Osteocyte (in vitro differentiated cells): ENCODE data around the gene ITGB3. TPM values are rescaled to one million over a fixed set of nuclear protein-coding genes. Genes with fewer than 3 reads are reported as not detected.
"Not testable (repeated sequence)": the region's sequence is repeated elsewhere in the genome, so short reads cannot be mapped to it uniquely, and the experiment has no call there.

Experiments
- DNase-seq: peaks from one replicate; pipeline ENCODE4 v3.0.0; 2021; ENCODE audit warnings: mixed read lengths; ENCODE audit not compliant: unreplicated experiment; ENCODE audit errors: extremely low spot score
- H3K27ac Mint-ChIP-seq: one replicate; pipeline ENCODE4 v1.8.0; 2021; ENCODE audit warnings: mild to moderate bottlenecking, mixed read lengths; ENCODE audit not compliant: unreplicated experiment
- H3K27me3 Mint-ChIP-seq: one replicate; pipeline ENCODE4 v1.8.0; 2021; ENCODE audit warnings: mixed read lengths; ENCODE audit not compliant: unreplicated experiment
- H3K36me3 Mint-ChIP-seq: one replicate; pipeline ENCODE4 v1.8.0; 2021; ENCODE audit warnings: mixed read lengths; ENCODE audit not compliant: unreplicated experiment
- H3K4me1 Mint-ChIP-seq: one replicate; pipeline ENCODE4 v1.8.0; 2021; ENCODE audit warnings: mixed read lengths; ENCODE audit not compliant: unreplicated experiment
- H3K4me3 Mint-ChIP-seq: one replicate; pipeline ENCODE4 v1.8.0; 2021; ENCODE audit warnings: mild to moderate bottlenecking, moderate library complexity, mixed read lengths; ENCODE audit not compliant: unreplicated experiment
- H3K9me3 Mint-ChIP-seq: one replicate; pipeline ENCODE4 v1.8.0; 2021; ENCODE audit warnings: mixed read lengths; ENCODE audit not compliant: unreplicated experiment
- CTCF ChIP-seq: fragments of 200-600 bp; sonication (generic); IDR thresholded peaks from 2 replicates; pipeline ENCODE4 v1.5.0; 2021; ENCODE audit warnings: antibody characterized with exemption, mild to moderate bottlenecking, moderate library complexity
- total RNA-seq: library from RNA; stranded (reverse); gene quantifications from 2 replicates; pipeline ENCODE4 v1.2.1, GENCODE V29; 2021

The ITGB3 gene
- total RNA-seq, 1 donor from 2014 or later = 3.3 TPM

GRCh38 chr17:47212458-47212857 lies 41.2 kb upstream of the ITGB3 start:
- DNase-seq = no peak
- Mint-ChIP-seq H3K4me1 (peaks cover 20% of the 10 kb centered on the region), H3K36me3 (no peaks in the 10 kb centered on the region)

GRCh38 chr17:47213540-47213939 lies 40.1 kb upstream of the ITGB3 start:
- H3K27me3 Mint-ChIP-seq = peaks cover 3% of the 10 kb centered on the region
- DNase-seq = no peak
- peaks cover 20% of the 10 kb centered on the region for H3K4me1 Mint-ChIP-seq
- no peaks in the 10 kb centered on the region for H3K36me3 Mint-ChIP-seq
- no peak for TF ChIP-seq CTCF
- H3K27ac Mint-ChIP-seq = no peak overlapping the region
- no peaks in the 10 kb centered on the region for H3K9me3 Mint-ChIP-seq
- no peak overlapping the region for H3K4me3 Mint-ChIP-seq

More at GRCh38 chr17:47212458-47212857, 41.2 kb upstream of the ITGB3 start:
- no peaks in the 10 kb centered on the region for H3K9me3 Mint-ChIP-seq
- TF ChIP-seq CTCF = no peak
- no peak overlapping the region for H3K27ac Mint-ChIP-seq
- peaks cover 3% of the 10 kb centered on the region for H3K27me3 Mint-ChIP-seq
- no peak overlapping the region for H3K4me3 Mint-ChIP-seq

- no peaks in the 10 kb centered on the region for H3K9me3 Mint-ChIP-seq
- TF ChIP-seq CTCF = no peak
These were observed 38.7 kb upstream of the ITGB3 start for GRCh38 chr17:47214931-47215330.

GRCh38 chr17:47216821-47217220 lies 36.8 kb upstream of the ITGB3 start:
- H3K27ac Mint-ChIP-seq, DNase-seq, H3K4me3 Mint-ChIP-seq, H3K36me3 Mint-ChIP-seq, H3K4me1 Mint-ChIP-seq, H3K27me3 Mint-ChIP-seq, H3K9me3 Mint-ChIP-seq: not testable (repeated sequence)

More at GRCh38 chr17:47214931-47215330, 38.7 kb upstream of the ITGB3 start:
- DNase-seq = no peak
- no peaks in the 10 kb centered on the region for H3K36me3 Mint-ChIP-seq
- no peak overlapping the region for H3K27ac Mint-ChIP-seq
- no peak overlapping the region for H3K4me3 Mint-ChIP-seq
- peaks cover 3% of the 10 kb centered on the region for H3K27me3 Mint-ChIP-seq
- H3K4me1 Mint-ChIP-seq = peaks cover 10% of the 10 kb centered on the region

GRCh38 chr17:47217279-47217678 lies 36.3 kb upstream of the ITGB3 start:
- not testable (repeated sequence) for H3K27ac Mint-ChIP-seq, DNase-seq, H3K27me3 Mint-ChIP-seq, H3K4me1 Mint-ChIP-seq, H3K9me3 Mint-ChIP-seq, H3K4me3 Mint-ChIP-seq, H3K36me3 Mint-ChIP-seq

- Mint-ChIP-seq H3K27me3 (peaks cover 3% of the 10 kb centered on the region), H3K4me1 (peaks cover under 1% of the 10 kb centered on the region), H3K9me3 (no peaks in the 10 kb centered on the region), H3K4me3 (no peak overlapping the region), H3K36me3 (no peaks in the 10 kb centered on the region), H3K27ac (no peak overlapping the region)
- TF ChIP-seq CTCF = no peak
- no peak for DNase-seq
These were observed 34.7 kb upstream of the ITGB3 start for GRCh38 chr17:47218896-47219430.
